K562 (cell line): ENCODE measurements around the gene RDH5. TPM values are rescaled to one million over a fixed set of nuclear protein-coding genes. Genes with fewer than 3 reads are reported as not detected.

Experiments
- ATAC-seq: fragments of 200-7000 bp; cut with Tn5 transposase; 3 replicates; pipeline ENCODE4 v1.9.1; 2020; ENCODE audit warnings: moderate library complexity
- BruUV-seq: library from RNA; stranded (reverse); fragments of 400-500 nt; replicated peaks from 2 replicates; lab custom pipeline; 2021; lab: Mats Ljungman, UMichigan
- CTCF ChIA-PET: fragments of 300-600 bp; formaldehyde crosslinking; extraction: SDS; loops from one replicate; lab custom pipeline; 2021; ENCODE audit warnings: low intra/inter-chr PET ratio; lab: Yijun Ruan, JAX
- POLR2A ChIA-PET: fragments of 300-600, 350-650 bp; sonication (Branson Sonifier 250); formaldehyde crosslinking; extraction: SDS; loops from one replicate; lab custom pipeline; 2021; ENCODE audit warnings: antibody characterized with exemption, inconsistent platforms; lab: Yijun Ruan, JAX
- DNase-seq, 4 experiments: peaks; one replicate each; pipeline versions ENCODE4 v3.0.0 to v3.0.0-alpha.2; 2011 to 2018; ENCODE audit warnings: low spot score in 3 of 4, mixed read lengths in 3 of 4; ENCODE audit errors: extremely low read depth in 1 of 4
- FAIRE-seq: peaks from 2 replicates; lab custom pipeline; 2011; peaks lifted over from hg19 to GRCh38; lab: Jason Lieb, UNC
- H2AFZ ChIP-seq: 2 replicates; pipeline ENCODE4 v1.6.0; 2011; ENCODE audit warnings: low read depth, low read length, control low read depth, inconsistent platforms
- H3K27ac ChIP-seq: fragments of 200-600 bp; 3 replicates; pipeline ENCODE4 v1.8.0; 2011; ENCODE audit warnings: low read depth, mild to moderate bottlenecking, control low read depth, inconsistent platforms, low read length, moderate library complexity, mixed read lengths; ENCODE audit errors: extremely low read depth
- H3K27me3 ChIP-seq, 2 experiments: fragments of 300-600 bp in 1 of 2; 2 replicates in 1 of 2; 3 replicates in 1 of 2; pipeline versions ENCODE4 v1.6.0 to v1.8.0; 2011; ENCODE audit warnings: inconsistent platforms in 2 of 2, low read length in 2 of 2, mild to moderate bottlenecking in 1 of 2, mixed read lengths in 1 of 2, moderate library complexity in 1 of 2; ENCODE audit not compliant: control insufficient read depth in 2 of 2, insufficient read depth in 2 of 2
- H3K36me3 ChIP-seq: fragments of 300-600 bp; 3 replicates; pipeline ENCODE4 v1.8.0; 2011; ENCODE audit warnings: mild to moderate bottlenecking, low read length, inconsistent platforms; ENCODE audit not compliant: control insufficient read depth, insufficient read depth
- H3K4me1 ChIP-seq, 2 experiments: fragments of 200-600 bp in 1 of 2; replicated peaks in 1 of 2; 2 replicates in 1 of 2; 3 replicates in 1 of 2; pipeline versions ENCODE4 v1.5.1 to v1.8.0; 2011; ENCODE audit warnings: inconsistent platforms in 2 of 2, low read length in 2 of 2, mild to moderate bottlenecking in 1 of 2, mixed read lengths in 1 of 2, moderate library complexity in 1 of 2; ENCODE audit not compliant: control insufficient read depth in 2 of 2, insufficient read depth in 2 of 2
- H3K4me2 ChIP-seq: 2 replicates; pipeline ENCODE4 v1.6.1; 2011; ENCODE audit warnings: low read length, control low read depth, inconsistent platforms, mixed read lengths; ENCODE audit not compliant: insufficient read depth
- H3K4me3 ChIP-seq: fragments of 200-600 bp; sonication (generic), shearing (Covaris generic); 2 replicates; pipeline ENCODE4 v1.5.1; 2016; ENCODE audit warnings: control low read depth, inconsistent platforms
- H3K79me2 ChIP-seq: fragments of 200-600 bp; 3 replicates; pipeline ENCODE4 v1.8.0; 2011; ENCODE audit warnings: low read length, inconsistent platforms; ENCODE audit not compliant: control insufficient read depth, insufficient read depth
- H3K9ac ChIP-seq, 2 experiments: 2 replicates each; pipeline versions ENCODE4 v1.6.0 to v1.6.1; 2011; ENCODE audit warnings: low read depth in 2 of 2, low read length in 2 of 2, control low read depth in 1 of 2, inconsistent platforms in 1 of 2, mild to moderate bottlenecking in 1 of 2, mixed read lengths in 1 of 2; ENCODE audit not compliant: insufficient read depth in 1 of 2
- H3K9me1 ChIP-seq: one replicate; pipeline ENCODE4 v1.6.0; 2011; ENCODE audit warnings: inconsistent platforms, mild to moderate bottlenecking, low read length, moderate library complexity; ENCODE audit not compliant: control insufficient read depth, insufficient read depth
- H3K9me3 ChIP-seq: replicated peaks from 2 replicates; pipeline ENCODE4 v1.5.1; 2011; ENCODE audit warnings: low read depth, low read length, inconsistent platforms; ENCODE audit not compliant: control insufficient read depth, insufficient read depth
- H4K20me1 ChIP-seq: replicated peaks from 2 replicates; pipeline ENCODE4 v1.6.1; 2011; ENCODE audit warnings: low read length, inconsistent platforms, mixed read lengths; ENCODE audit not compliant: control insufficient read depth, insufficient read depth
- CBFA2T3 ChIP-seq: fragments of 450-650 bp; IDR thresholded peaks from 2 replicates; pipeline ENCODE4 v1.6.1; 2017
- PML ChIP-seq: IDR thresholded peaks from 2 replicates; pipeline ENCODE4 v1.6.1; 2012; ENCODE audit warnings: low read length, inconsistent platforms
- POLR2AphosphoS2 ChIP-seq: IDR thresholded peaks from 2 replicates; pipeline ENCODE4 v1.6.1; 2012; ENCODE audit warnings: low read length, improper control_type of control experiment
- POLR2G ChIP-seq: fragments of 200-400 bp; formaldehyde crosslinking; IDR thresholded peaks from 2 replicates; pipeline ENCODE4 v1.6.1; 2017; ENCODE audit warnings: low read depth, mild to moderate bottlenecking, antibody characterized with exemption, low read length, moderate library complexity
- SPI1 ChIP-seq: IDR thresholded peaks from 2 replicates; pipeline ENCODE4 v1.6.1; 2011; ENCODE audit warnings: low read depth, low read length, control low read depth, borderline replicate concordance
- STAT6 ChIP-seq: sonication (generic); formaldehyde crosslinking; IDR thresholded peaks from 2 replicates; pipeline ENCODE4 v1.8.1; 2023; ENCODE audit warnings: mild to moderate bottlenecking, missing genetic modification reagents
- ZNF224 ChIP-seq: sonication (generic); formaldehyde crosslinking; IDR thresholded peaks from 2 replicates; pipeline ENCODE4 v1.8.0; 2022; ENCODE audit warnings: mild to moderate bottlenecking, missing genetic modification reagents
- ZNF232 ChIP-seq: sonication (generic); formaldehyde crosslinking; IDR thresholded peaks from 2 replicates; pipeline ENCODE4 v1.8.0; 2022; ENCODE audit warnings: mild to moderate bottlenecking, missing genetic modification reagents
- WGBS: fragments of 100-300 bp; shearing (Covaris generic); methylation state at CpG from one replicate; pipeline ENCODE4 v1.1.6; 2016; ENCODE audit warnings: low coverage, mixed read lengths; ENCODE audit not compliant: insufficient coverage; ENCODE audit errors: missing lambda C conversion rate; 5-methylcytosine and 5-hydroxymethylcytosine counted together
- in situ Hi-C: fragments of 300-500 bp; cut with MboI; formaldehyde crosslinking; loops from 4 replicates; pipeline ENCODE4 v1.15.0; 2018; ENCODE audit warnings: inconsistent platforms, mixed read lengths
- intact Hi-C: fragments of 100-400 bp; cut with micrococcal nuclease; formaldehyde crosslinking; loops from 2 replicates; pipeline ENCODE4 v1.14.2; 2022
- polyA plus RNA-seq, 8 experiments: library from polyadenylated mRNA; depleted of rRNA in 4 of 8; stranded (reverse) in 5 of 8; unstranded in 3 of 8; fragments of >200 nt; fragmentation: Nextera tagmentation in 2 of 8; fragmentation: Illumina TruSeq in 1 of 8; extraction: Ambion mirVana in 2 of 8; extraction: Trizol in 1 of 8; gene quantifications; 2 replicates each; pipeline versions ENCODE4 v1.2.1 to v1.2.3, GENCODE V29; 2011 to 2014; ENCODE audit warnings: inconsistent platforms in 1 of 8, missing spikeins in 1 of 8
- total RNA-seq, 7 experiments: library from RNA; depleted of rRNA in 6 of 7; stranded (reverse); fragments of >200 nt in 6 of 7; fragmentation: Illumina TruSeq in 2 of 7; extraction: Trizol in 2 of 7; gene quantifications; 2 replicates each; pipeline versions ENCODE4 v1.2.1 to v1.2.3, GENCODE V29; 2011 to 2021; ENCODE audit warnings: low replicate concordance in 1 of 7

Gene RDH5
- total and polyA plus RNA-seq, 9 of the 15 experiments (the other 6 are each of a cell fraction or from before 2014, with no cell fraction given), result 0.28 to 2.0 (median 1.1) TPM; not detected in 1

- H3K9ac ChIP-seq, result no peak overlapping the region
- CTCF ChIA-PET, result no interaction called here
- peaks cover 71% of the 10 kb centered on the region for H3K36me3 ChIP-seq
- no peaks in the 10 kb centered on the region for H3K9me3 ChIP-seq
- no peak overlapping the region for H3K4me2 ChIP-seq
- no peak for FAIRE-seq
- H4K20me1 ChIP-seq, result no peaks in the 10 kb centered on the region
- no peaks in the 10 kb centered on the region for H3K9me1 ChIP-seq
- TF ChIP-seq POLR2AphosphoS2 (peak; percentile 31; the same call in 1 of the 2 replicates), ZNF232 (CRISPR knock-in tag) (no peak), PML (no peak), SPI1 (peak; percentile 66; the same call in 1 of the 2 replicates), ZNF224 (CRISPR knock-in tag) (no peak), CBFA2T3 (no peak), STAT6 (no peak), POLR2G (peak; percentile 60)
- BruUV-seq, result no TSS peak
- H2AFZ ChIP-seq, result no peak overlapping the region
- DNase-seq, result no peak
- 95% methylated on average over 13 of the region's 18 CpGs for WGBS
- POLR2A ChIA-PET, result interaction anchor here (0.6 to 2.8 kb wide), 7 partner anchors 9 to 1792 kb away, joined by 3 to 15 read pairs (median 4); partner anchors contain the start of gene RAB5B
- intact Hi-C loops, result no loop called here
- no peak overlapping the region for H3K4me3 ChIP-seq
- in situ Hi-C loops, result no loop called here
- H3K79me2 ChIP-seq, result peaks cover 38% of the 10 kb centered on the region
- H3K27me3 ChIP-seq, result no peaks in the 10 kb centered on the region
- no peak overlapping the region for H3K27ac ChIP-seq
- no peak for ATAC-seq
- H3K4me1 ChIP-seq, result peaks cover 29 to 32% of the 10 kb centered on the region in 2 experiments
Observed at GRCh38 chr12:55748230-55748993, 28.2 kb downstream of the RDH5 start.
